HG03175 (cell line): ENCODE results near the gene CAPRIN2.

Experiments
- ATAC-seq: cut with Tn5 transposase; IDR thresholded peaks from one replicate; pipeline ENCODE4 v1.9.1; 2021; ENCODE audit warnings: mild to moderate bottlenecking, moderate library complexity; ENCODE audit not compliant: unreplicated experiment

CAPRIN2 gene

GRCh38 chr12:30707613-30708342 lies 47.0 kb downstream of the CAPRIN2 start:
- ATAC-seq = no peak

GRCh38 chr12:30706476-30706875 lies 48.3 kb downstream of the CAPRIN2 start:
- ATAC-seq = no peak

- no peak for ATAC-seq
Observed at GRCh38 chr12:30701056-30701455, 53.7 kb downstream of the CAPRIN2 start.

GRCh38 chr12:30700216-30700900 lies 54.4 kb downstream of the CAPRIN2 start:
- ATAC-seq = no peak

- ATAC-seq = no peak
Observed at GRCh38 chr12:30698346-30698745, 56.4 kb downstream of the CAPRIN2 start.

- no peak for ATAC-seq
Observed at GRCh38 chr12:30696943-30697342, 57.8 kb downstream of the CAPRIN2 start.

- ATAC-seq = no peak
Observed at GRCh38 chr12:30696486-30696885, 58.3 kb downstream of the CAPRIN2 start.

- ATAC-seq = peak; percentile 29
Observed at GRCh38 chr12:30696103-30696408, 58.7 kb downstream of the CAPRIN2 start.

GRCh38 chr12:30695199-30696102 lies 59.3 kb downstream of the CAPRIN2 start, which contains the start of gene IPO8:
Gene IPO8, minus strand, starts transcription at chr12:30695869. Its CDS starts 222 bp downstream, at chr12:30695647.
- peak; percentile 84 for ATAC-seq

- peak; percentile 18 for ATAC-seq
Observed at GRCh38 chr12:30694412-30695198, 60.1 kb downstream of the CAPRIN2 start.

- ATAC-seq = no peak
Observed at GRCh38 chr12:30692470-30692869, 62.3 kb downstream of the CAPRIN2 start.

GRCh38 chr12:30691122-30691879 lies 63.5 kb downstream of the CAPRIN2 start:
- no peak for ATAC-seq

GRCh38 chr12:30687265-30687986 lies 67.3 kb downstream of the CAPRIN2 start:
- no peak for ATAC-seq

GRCh38 chr12:30679241-30679640 lies 75.5 kb downstream of the CAPRIN2 start:
- ATAC-seq = no peak

- no peak for ATAC-seq
Observed at GRCh38 chr12:30678221-30678620, 76.5 kb downstream of the CAPRIN2 start.

GRCh38 chr12:30661210-30661609 lies 93.5 kb downstream of the CAPRIN2 start:
- ATAC-seq = no peak
